ENCODE measurements around the gene CNTN5.
"Not testable (repeated sequence)": the region's sequence is repeated elsewhere in the genome, so short reads cannot be mapped to it uniquely, and the experiment has no call there.

Gene CNTN5

DNA sequence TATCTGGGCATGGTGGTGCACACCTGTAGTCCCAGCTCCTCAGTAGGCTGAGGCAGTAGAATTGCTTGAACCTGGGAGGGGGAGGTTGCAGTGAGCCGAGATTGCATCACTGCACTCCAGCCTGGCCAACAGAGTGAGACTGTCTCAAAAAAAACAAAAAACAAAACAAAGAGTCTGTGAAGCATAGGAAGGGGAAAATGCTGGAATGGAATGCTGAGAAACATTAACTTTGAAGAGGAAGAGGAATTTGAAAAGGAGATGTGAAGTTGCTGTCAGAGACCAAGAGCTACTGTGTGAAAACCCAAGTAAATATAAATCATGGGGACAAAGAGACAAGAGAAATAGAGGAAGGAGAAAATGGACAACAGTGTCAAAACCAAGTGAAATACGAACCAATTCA is 1211.3 kb downstream of the CNTN5 start:
- DNase-seq: no peak

DNA sequence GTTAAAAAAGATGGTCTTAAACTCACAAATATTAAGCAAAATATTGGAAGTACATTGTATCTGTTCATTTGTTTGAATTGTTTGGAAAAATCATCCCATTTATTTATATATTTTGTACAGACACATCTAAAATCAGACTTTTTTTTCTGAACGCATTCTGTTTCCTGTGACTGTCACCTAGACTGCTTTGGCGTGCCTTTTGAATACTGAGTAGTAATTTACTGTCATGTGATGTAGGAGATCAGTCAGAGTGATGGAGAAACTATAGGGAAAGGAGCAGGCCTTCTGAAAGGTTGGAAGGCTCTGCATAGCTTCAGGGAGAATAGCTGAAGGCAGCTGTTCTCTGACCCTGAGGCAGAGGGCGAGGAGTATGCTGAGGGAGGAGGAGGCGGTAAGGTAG is 1214.3 kb downstream of the CNTN5 start:
- DNase-seq: no peak

DNA sequence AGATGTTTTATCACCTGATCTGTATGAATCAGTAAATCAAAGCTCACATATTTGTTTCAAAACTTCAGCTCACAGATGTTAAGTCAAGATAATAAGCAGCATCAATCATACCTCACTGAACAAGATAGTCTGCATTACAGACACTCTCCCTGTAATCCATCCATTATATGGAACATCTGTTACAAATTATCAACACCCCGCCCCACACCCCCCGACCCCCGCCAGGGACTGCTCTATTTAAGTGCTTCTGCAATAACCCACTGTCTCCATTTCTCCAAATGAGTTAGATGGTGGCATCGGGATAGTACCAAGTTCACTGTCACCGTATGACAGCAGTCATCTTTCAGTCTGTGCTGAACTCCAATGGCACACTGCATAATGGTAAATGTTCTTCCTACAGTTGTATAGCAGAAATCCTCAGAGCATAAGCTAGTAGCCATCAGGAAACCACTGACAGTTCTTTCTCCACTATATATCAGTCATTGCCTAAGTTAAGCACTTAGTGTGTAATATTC is 1219.3 kb downstream of the CNTN5 start:
- no peak for DNase-seq

DNA sequence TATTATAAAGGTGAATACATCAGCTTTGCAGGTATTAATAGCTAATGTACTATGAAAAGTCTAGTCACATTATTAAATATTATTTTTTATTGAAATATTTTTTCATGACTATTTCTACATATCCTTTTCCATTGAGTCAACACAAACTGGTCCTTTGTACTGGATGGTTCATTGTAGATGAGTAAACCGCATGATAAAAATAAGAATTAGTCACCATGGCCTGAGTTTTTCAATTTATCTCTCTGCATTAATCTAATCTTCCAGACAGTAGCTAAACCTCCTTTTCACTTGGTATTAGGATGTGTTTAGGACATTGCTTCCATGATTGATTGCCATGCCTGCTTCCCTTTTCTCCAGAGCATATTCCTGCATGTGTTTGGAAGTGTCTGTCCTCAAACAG is 1227.0 kb downstream of the CNTN5 start:
- no peak for DNase-seq

DNA sequence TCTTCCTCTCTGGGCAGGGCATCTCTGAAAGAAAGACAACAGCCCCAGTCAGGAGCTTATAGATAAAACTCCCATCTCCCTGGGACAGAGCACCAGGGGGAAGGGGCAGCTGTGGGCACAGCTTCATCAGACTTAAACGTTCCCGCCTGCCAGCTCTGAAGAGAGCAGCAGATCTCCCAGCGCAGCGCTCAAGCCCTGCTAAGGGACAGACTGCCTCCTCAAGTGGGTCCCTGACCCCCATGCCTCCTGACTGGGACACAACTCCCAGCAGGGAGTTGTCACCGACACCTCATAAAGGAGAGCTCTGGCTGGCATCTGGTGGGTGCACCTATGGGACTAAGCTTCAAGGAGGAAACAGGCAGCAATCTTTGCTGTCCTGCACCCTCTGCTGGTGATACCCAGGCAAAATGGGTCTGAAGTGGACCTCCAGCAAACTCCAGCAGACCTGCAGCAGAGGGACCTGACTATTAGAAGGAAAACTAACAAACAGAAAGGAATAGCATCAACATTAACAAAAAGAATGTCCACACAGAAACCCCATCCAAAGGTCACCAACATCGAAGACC is 1236.6 kb downstream of the CNTN5 start:
- DNase-seq: not testable (repeated sequence)

DNA sequence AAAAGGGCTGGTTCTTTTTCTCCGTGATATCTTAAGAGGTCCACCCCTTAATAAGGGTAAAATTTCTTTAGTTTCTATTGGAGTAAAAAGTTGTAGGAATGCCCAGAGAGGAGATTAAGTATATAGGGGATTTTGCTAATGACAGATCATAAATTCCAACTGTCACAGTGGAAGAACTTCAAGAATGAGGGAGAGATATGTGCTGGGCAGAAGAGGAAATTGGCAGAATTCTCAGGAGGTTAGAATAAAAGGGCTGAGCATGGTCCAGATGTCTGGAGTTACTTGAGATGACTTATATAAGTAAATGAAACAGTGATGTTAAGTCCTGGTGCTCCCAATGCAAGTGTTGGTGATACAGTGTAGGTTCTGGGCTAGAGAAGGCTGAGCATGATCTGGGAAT is 1248.8 kb downstream of the CNTN5 start:
- DNase-seq: no peak

DNA sequence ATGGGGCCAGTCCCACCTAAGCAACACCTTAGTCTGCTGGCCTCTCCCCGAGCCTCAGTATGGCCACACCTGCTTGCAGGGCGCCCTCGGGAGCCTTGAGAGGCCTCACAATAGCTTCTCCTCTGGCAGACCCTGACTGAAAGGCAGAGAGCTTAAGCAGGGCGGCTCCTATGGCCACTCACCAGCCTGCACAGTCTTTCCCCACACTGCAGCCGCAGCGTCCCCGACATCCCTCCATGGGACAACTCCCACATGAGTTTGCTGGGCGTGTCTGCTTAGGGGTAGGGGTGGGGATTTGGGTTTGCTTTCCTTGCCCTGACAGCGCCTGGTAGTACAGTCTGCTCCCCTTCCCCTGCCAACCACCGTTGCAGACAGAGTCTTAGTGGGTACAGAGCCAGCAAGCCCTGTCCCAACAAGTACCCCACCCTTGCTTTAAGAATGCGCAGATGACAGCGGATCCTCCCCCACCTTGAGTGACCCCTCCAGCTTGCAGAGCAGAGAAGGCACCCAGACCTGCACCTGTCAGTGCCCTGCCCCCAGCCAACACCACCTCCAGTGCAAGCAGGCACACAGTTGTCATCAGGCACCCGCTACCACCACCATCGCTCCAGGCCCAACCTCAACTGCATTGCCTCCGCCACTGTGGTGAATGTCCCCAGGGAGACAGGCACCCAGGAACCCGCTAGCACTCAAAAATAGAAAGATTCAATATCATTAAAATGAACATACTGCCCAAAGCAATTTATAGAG is 1252.5 kb downstream of the CNTN5 start:
- DNase-seq: no peak

DNA sequence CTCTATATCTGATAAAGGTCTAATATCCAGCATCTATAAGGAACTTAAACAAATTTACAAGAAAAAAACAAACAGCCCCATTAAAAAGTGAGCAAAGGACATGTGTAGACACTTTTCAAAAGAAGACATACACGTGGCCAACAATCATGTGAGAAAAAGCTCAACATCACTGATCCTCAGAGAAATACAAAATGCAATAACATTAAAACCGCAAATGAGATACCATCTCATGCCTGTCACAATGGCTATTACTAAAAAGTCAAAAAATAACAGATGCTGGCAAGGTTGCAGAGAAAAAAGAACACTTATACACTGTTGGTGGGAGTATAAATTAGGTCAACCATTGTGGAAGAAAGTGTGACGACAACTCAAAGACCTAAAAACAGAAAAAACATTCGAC is 1253.7 kb downstream of the CNTN5 start:
- not testable (repeated sequence) for DNase-seq

DNA sequence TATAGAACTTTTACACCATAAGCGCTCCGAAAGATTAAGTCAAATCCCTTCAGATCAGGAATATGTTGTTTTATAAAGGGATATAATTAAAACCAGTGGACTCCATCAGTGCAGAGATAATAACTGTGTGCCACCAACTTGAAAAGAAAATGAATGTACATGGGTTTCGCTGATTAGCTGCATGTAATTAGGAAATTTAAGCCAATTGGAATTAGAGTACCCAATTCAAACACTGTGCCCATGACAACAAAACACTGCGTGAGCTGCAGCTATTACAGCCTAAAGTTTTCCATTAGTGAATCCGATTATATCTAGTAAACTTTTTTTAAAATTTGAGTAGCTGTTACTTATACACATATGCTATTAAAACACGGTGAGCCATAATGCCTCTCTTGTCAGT is 1274.0 kb downstream of the CNTN5 start:
- DNase-seq: no peak

DNA sequence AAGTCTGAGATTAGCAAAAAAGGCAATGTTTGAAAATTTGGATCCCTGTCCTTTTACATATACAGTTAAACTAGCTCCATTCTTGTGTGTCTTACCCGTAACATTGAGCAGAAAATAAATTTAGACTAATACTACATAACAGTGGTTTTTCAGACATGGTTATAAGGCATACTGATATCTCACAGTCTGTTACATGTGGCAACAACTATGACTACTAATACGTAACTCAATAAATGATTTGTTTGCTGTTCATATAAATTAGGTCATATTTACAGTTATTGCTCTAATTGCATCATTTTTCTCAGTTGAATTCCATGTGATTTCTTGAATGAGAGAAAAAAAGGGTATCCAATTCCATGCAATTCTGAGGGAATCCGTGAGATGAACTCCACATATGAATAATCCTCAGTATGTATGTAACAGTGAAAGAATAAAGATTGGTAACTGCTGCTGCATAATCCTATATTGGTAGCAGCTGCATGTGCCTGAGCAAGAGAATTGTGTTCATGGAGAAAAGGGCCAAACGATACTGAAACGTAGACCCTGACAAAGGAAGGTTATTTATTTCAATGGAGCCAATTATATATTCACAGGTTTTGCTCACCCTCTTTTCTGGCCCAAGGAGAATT is 1275.4 kb downstream of the CNTN5 start:
- no peak for DNase-seq

DNA sequence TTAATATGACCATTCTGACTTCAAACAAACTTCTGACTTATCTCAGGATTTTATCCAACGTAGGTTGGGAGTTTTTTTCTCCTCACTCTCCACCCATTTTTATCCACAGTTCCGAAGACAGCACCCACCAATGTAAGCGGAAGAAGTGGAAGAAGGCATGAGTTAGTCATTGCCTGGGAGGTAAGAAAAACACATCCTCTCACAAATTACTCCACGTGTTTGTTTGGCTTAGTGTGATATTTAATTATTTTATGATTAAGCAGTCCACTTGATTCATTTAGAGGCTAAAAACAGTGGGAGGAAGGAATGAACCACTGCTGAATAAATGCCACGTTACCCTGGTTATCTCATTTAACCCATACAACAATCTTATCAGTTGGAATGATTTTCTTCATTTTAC is 1276.8 kb downstream of the CNTN5 start:
- no peak for DNase-seq

DNA sequence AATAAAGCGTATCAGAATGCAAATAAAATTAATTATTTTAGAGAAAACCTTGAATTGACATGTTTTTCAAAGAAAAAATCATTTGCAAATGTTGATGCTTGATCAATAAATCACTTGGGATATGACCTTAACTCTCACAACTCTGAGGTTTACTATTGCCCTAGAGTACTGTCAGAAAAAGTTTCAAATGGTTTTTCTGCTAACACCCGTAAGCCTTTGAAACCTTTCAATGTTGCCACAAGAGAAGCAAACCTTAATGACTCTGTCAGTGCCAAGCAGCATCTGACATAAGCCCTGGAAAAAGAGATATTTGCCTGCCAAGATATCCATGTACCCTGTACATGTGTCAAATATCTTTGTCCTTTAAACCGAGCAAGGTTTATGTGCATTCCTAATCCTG is 1282.1 kb downstream of the CNTN5 start:
- DNase-seq: no peak

DNA sequence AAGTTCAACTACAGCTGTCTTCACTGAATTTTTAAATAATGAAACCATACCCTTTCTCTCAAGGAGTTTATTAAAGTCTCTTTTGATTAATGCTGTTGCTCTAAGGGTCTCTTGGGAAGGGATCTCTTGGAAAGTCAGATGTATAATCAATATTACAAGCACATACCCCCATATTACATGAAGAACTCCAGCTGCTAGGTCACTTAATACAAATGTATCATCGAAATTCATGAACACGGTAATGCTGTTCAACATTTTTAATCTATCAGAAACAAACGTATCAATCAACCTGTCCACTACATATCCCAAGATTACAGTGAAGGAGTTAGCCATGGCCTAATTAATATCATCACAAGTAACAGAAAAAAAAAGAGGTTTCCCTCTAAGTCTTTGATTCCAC is 1283.1 kb downstream of the CNTN5 start:
- DNase-seq: no peak

DNA sequence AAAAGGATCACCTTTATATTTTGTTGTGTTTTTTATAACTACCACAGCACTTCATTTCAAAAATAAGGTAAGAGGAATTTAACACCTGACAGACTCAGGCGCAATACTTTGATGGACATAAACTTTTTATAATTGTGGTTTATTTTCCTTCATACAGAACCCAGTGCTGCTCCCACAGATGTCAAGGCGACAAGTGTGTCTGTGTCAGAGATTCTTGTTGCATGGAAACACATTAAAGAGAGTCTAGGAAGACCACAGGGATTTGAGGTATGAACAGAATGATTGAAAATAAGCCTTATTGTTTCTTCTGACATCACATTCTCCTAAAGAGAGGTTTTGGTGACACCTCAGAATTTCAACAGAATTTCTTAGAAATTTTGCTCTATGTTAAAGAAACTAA is 1287.5 kb downstream of the CNTN5 start:
- no peak for DNase-seq

DNA sequence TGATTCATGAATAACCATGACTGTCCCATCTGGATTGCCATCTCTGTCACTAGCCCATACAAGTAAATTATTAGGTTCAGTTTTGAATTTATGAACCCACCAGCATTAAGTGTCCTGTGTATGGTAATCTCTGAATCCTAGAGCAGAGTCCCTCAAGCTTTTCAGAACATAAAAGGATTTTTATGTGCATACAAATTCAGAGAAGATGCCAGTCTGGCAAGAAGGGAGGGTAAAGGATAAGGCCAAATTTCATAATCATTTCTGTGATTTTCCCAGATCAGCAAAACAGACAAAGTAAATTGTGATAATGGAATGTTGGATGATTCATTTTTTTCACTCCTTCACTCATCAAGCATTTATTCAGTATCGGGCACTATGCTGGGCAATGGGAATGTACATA is 1295.2 kb downstream of the CNTN5 start:
- no peak for DNase-seq

DNA sequence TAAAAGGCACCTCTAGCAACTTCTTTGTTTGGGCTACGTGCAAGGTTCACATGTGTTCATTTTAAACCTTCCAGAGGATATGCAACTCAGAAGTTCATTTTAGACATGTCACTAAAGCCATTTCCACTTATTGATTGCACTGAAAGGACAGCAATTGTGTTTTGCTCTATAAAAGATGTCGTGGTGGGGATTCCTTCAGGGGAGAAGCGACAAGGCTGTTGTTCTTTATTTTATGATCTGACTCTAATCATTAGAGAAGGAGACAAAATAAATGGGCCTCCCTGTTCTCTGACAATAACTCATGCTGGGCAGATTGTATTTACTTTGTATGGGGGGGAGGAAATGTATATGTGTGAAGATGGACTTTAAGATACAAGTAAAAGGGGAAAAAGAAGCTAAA is 1296.2 kb downstream of the CNTN5 start:
- no peak for DNase-seq

DNA sequence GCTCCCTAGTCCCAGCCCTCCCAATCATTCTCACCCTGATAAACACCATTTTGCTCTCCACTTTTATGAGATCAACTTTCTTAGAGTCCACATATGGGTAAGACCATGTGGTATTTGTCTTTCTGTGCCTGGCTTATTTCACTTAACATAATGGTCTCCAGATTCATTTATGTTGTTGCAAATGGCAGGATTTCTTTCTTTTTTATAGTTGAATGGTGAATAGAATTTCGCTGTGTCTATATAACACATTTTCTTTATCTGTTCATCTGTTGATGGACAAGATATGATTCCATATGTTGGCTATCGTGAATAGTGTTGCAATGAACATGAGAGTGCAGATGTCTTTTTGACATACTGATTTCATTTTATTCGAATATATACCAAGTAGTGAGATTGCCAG is 1298.9 kb downstream of the CNTN5 start:
- no peak for DNase-seq

DNA sequence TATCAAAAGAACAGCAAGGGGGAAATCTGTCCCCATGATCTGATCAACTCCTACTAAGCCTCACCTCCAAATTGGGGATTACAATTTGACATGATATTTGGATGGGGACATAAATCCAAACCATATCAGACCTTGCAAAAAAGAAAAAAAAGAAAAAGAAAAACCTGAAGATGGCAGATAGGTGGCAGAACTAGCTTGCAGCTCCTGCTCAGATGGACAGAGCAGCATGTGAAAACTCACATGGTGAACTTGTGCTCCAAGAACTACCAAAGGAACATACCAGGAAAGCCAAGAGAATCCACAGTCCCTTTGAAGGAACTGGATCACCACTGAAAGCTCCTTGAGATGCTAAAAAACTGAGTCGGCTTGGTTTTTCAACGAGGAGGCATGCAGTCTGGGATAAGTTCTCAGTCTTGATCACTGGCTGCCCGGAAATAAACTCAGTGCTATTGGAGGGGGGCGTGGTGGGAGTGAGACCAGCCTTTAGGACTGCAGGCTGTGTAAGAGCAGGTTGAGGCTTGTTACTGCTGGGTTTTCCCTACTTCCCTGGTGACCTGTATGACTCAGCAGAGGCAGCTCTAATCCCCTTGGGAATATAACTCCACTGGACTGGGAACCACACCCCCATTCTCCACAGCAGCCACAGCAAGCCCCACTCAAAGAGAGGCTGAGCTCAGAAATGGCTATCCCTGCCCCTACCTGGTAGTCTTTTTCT is 1308.0 kb downstream of the CNTN5 start:
- DNase-seq: no peak

DNA sequence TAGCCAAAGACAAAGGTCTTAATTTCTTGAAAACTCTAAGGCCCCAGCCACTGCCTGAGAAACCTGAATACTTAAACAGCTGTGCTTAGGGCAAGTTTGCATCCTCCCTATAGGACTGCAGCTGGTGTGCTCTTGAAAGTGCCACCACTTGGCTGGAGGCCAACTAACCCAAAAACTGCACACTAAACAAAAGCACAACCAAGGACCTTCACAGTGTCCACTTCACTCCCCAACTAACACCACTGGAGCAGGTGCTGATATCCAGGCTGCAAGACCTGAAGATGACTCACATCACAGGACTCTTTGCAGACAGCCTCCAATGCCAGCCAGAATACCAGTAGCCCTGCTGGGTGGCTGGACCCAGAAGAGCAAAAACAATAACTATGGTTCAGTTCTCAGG is 1308.6 kb downstream of the CNTN5 start:
- DNase-seq: no peak

DNA sequence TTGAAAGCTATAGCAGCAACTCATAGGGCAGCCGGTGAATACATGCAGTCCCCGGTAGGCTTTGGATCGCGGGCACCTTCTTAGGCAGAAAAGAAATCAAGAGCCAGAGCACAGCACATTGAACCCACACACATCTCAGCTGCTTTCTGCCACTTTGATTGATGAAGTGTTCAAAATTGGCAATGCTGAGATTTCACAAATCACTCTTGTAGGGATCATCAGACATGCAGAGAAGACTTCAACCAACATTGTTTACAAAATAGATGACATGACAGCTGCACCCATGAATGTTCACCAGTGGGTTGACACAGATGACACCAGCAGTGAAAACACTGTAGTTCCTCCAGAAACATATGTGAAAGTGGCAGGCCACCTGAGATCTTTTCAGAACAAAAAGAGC is 1316.1 kb downstream of the CNTN5 start:
- no peak for DNase-seq

DNA sequence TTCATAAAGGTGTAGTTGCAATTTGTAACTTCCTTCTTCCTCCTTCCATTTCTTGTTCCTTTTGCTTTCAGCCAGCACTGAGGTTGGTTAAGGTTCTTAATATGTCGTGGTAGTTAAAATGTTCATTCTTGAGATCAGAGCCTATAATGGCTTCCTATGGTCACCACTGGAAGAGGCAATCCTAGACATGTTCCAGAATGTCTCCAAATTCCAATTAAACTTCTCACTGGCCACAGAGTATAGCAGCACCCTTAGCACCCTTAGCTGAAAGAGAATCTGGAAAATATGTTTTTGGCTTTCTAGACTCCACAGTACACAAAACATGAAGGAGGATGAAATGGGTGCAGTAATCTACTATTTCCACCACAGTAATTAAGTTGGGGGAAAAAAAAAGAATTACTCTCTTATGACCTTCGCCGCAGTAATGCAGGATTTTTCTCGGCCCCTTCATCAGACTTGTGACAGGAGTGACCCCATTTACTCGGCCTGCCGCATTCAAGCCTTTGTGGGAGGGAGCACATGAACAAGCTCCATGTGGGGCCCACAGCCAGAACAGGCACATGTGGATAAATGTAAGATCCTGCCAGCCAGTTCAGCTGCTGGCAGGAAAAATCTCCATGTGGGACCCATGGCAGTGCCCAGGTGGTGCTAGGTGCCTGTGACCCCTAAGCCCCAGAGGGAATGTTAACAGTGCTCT is 1317.5 kb downstream of the CNTN5 start:
- no peak for DNase-seq

DNA sequence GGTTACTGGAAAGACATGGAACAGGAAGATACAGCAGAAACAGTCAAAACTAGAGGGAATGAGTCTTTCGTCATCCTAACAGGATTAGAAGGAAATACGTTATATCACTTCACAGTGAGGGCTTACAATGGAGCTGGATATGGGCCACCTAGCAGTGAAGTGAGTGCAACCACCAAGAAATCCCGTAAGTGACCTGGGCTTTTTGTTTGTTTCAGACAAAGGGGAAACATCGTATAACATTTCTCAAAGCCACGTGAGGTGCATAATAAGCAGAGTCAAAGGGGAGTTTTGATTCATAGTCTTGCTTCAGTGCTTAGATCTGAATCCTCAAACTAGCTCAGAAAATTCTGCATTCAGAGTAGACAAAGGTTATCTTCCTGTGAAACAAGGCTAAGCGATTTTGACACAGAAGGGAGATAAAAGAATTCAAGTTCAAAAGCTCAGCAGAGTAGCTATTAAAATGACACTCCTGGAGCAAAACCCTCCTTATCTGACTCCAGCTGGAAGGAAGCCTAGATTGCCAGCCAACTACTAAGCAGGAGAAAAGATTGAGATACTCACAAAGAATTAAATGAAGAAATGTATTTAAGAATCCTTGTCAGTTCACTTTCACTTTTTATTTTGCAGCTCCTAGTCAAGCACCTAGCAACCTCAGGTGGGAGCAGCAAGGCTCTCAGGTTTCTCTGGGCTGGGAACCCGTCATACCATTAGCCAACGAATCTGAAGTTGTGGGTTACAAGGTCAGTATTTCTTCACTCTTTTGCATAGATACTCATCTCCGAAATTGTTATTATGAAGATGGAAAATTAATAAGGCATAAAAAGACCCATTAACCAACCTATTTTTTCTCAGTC is 1319.9 kb downstream of the CNTN5 start:
- no peak for DNase-seq
